ENCODE data around the gene DGKI.

Gene DGKI

GRCh38 chr7:137789215-137789882 lies 57.4 kb downstream of the DGKI start:
- DNase-seq (ENCODE audit: low spot score), result no peak

GRCh38 chr7:137787301-137787976 lies 59.3 kb downstream of the DGKI start:
- no peak for DNase-seq (ENCODE audit: low spot score)

- no peak for DNase-seq (ENCODE audit: low spot score)
Measured at GRCh38 chr7:137778511-137778910, 68.3 kb downstream of the DGKI start.

- DNase-seq (ENCODE audit: low spot score), result peak; percentile 61
Measured at GRCh38 chr7:137774793-137775201, 72.0 kb downstream of the DGKI start.

- DNase-seq (ENCODE audit: low spot score), result peak; percentile 83
Measured at GRCh38 chr7:137772748-137773147, 74.0 kb downstream of the DGKI start.

- peak; percentile 52 for DNase-seq (ENCODE audit: low spot score)
Measured at GRCh38 chr7:137772316-137772715, 74.5 kb downstream of the DGKI start.

- peak; percentile 88 for DNase-seq (ENCODE audit: low spot score)
Measured at GRCh38 chr7:137771679-137772078, 75.1 kb downstream of the DGKI start.

- no peak for DNase-seq (ENCODE audit: low spot score)
Measured at GRCh38 chr7:137771273-137771672, 75.5 kb downstream of the DGKI start.

- no peak for DNase-seq (ENCODE audit: low spot score)
Measured at GRCh38 chr7:137768366-137768765, 78.4 kb downstream of the DGKI start.

GRCh38 chr7:137762334-137762733 lies 84.4 kb downstream of the DGKI start:
- DNase-seq (ENCODE audit: low spot score), result no peak

GRCh38 chr7:137760111-137760510 lies 86.7 kb downstream of the DGKI start:
- DNase-seq (ENCODE audit: low spot score), result no peak

GRCh38 chr7:137757146-137757925 lies 89.4 kb downstream of the DGKI start:
- peak; percentile 66 for DNase-seq (ENCODE audit: low spot score)

- DNase-seq (ENCODE audit: low spot score), result peak; percentile 89
Measured at GRCh38 chr7:137755846-137756651, 90.7 kb downstream of the DGKI start.

- no peak for DNase-seq (ENCODE audit: low spot score)
Measured at GRCh38 chr7:137755427-137755826, 91.3 kb downstream of the DGKI start.

- DNase-seq (ENCODE audit: low spot score), result peak; percentile 67
Measured at GRCh38 chr7:137753948-137754851, 92.6 kb downstream of the DGKI start.

GRCh38 chr7:137753575-137753947 lies 93.2 kb downstream of the DGKI start:
- DNase-seq (ENCODE audit: low spot score), result no peak

- no peak for DNase-seq (ENCODE audit: low spot score)
Measured at GRCh38 chr7:137753067-137753466, 93.7 kb downstream of the DGKI start.

GRCh38 chr7:137751361-137752009 lies 95.3 kb downstream of the DGKI start:
- no peak for DNase-seq (ENCODE audit: low spot score)

GRCh38 chr7:137747359-137748031 lies 99.3 kb downstream of the DGKI start:
- DNase-seq (ENCODE audit: low spot score), result no peak

GRCh38 chr7:137743021-137743420 lies 103.8 kb downstream of the DGKI start:
- DNase-seq (ENCODE audit: low spot score), result no peak

Data from kidney tubule cell (primary cell).